GM12878 (cell line): Measurements from ENCODE around the gene EYA2. TPM values are rescaled to one million over a fixed set of nuclear protein-coding genes. Genes with fewer than 3 reads are reported as not detected.

ENCODE experiments used
- ATAC-seq: fragments of 200-7000 bp; cut with Tn5 transposase; 3 replicates; pipeline ENCODE4 v1.9.1; 2020; ENCODE audit warnings: mild to moderate bottlenecking, moderate library complexity
- BruUV-seq: library from RNA; stranded (reverse); fragments of 400-500 nt; replicated peaks from 2 replicates; lab custom pipeline; 2021; lab: Mats Ljungman, UMichigan
- CTCF ChIA-PET: fragments of 300-600 bp; sonication (Branson Sonifier 250); formaldehyde crosslinking; extraction: SDS; loops from one replicate; lab custom pipeline; 2021; ENCODE audit warnings: inconsistent platforms; lab: Yijun Ruan, JAX
- POLR2A ChIA-PET: fragments of 350-600 bp; formaldehyde crosslinking; extraction: SDS; loops from one replicate; lab custom pipeline; 2021; ENCODE audit warnings: inconsistent platforms; lab: Charles Lee
- RAD21 ChIA-PET: fragments of 300-600 bp; sonication (Branson Sonifier 250); formaldehyde crosslinking; loops from one replicate; lab custom pipeline; 2023; ENCODE audit warnings: antibody characterized with exemption; ENCODE audit not compliant: unreplicated experiment; lab: Charles Lee
- SMC1A ChIA-PET: fragments of 300-600 bp; sonication (Branson Sonifier 250); formaldehyde crosslinking; loops from one replicate; lab custom pipeline; 2023; ENCODE audit not compliant: unreplicated experiment, uncharacterized antibody; lab: Charles Lee
- DNase-seq: peaks from one replicate; pipeline ENCODE4 v3.0.0-alpha.2; 2011; ENCODE audit warnings: low read depth, low spot score
- FAIRE-seq: peaks from 3 replicates; lab custom pipeline; 2011; peaks lifted over from hg19 to GRCh38; lab: Jason Lieb, UNC
- H2AFZ ChIP-seq: 2 replicates; pipeline ENCODE4 v1.6.0; 2011; ENCODE audit warnings: low read depth, low read length, control low read depth; ENCODE audit not compliant: control insufficient read depth
- H3K27ac ChIP-seq: 2 replicates; pipeline ENCODE4 v1.5.1; 2011; ENCODE audit warnings: control low read depth; ENCODE audit not compliant: control insufficient read depth, insufficient read depth
- H3K27me3 ChIP-seq, 2 experiments: replicated peaks in 1 of 2; 2 replicates each; pipeline versions ENCODE4 v1.6.0 to v1.6.1; 2011; ENCODE audit warnings: low read length in 1 of 2; ENCODE audit not compliant: control insufficient read depth in 2 of 2, insufficient read depth in 2 of 2
- H3K36me3 ChIP-seq, 2 experiments: 2 replicates each; pipeline ENCODE4 v1.5.1; 2011; ENCODE audit warnings: low read length in 1 of 2; ENCODE audit not compliant: control insufficient read depth in 2 of 2, insufficient read depth in 2 of 2
- H3K4me1 ChIP-seq: 2 replicates; pipeline ENCODE4 v1.6.1; 2011; ENCODE audit warnings: mild to moderate bottlenecking, low read length, moderate library complexity, mixed read lengths; ENCODE audit not compliant: control insufficient read depth, insufficient read depth
- H3K4me2 ChIP-seq: 2 replicates; pipeline ENCODE4 v1.6.0; 2011; ENCODE audit warnings: control low read depth; ENCODE audit not compliant: control insufficient read depth, insufficient read depth
- H3K4me3 ChIP-seq: fragments of 200-600 bp; sonication (generic); 2 replicates; pipeline ENCODE4 v1.5.1; 2016
- H3K79me2 ChIP-seq: 2 replicates; pipeline ENCODE4 v1.6.0; 2011; ENCODE audit warnings: low read length; ENCODE audit not compliant: control insufficient read depth, insufficient read depth
- H3K9ac ChIP-seq: 2 replicates; pipeline ENCODE4 v1.8.0; 2011; ENCODE audit warnings: low read length, control low read depth, mixed read lengths; ENCODE audit not compliant: control insufficient read depth, insufficient read depth
- H3K9me3 ChIP-seq: replicated peaks from 3 replicates; pipeline ENCODE4 v1.5.1; 2011; ENCODE audit warnings: mild to moderate bottlenecking, low read length; ENCODE audit not compliant: control insufficient read depth, insufficient read depth
- H4K20me1 ChIP-seq: 2 replicates; pipeline ENCODE4 v1.6.0; 2011; ENCODE audit not compliant: control insufficient read depth, insufficient read depth
- CHD1 ChIP-seq: IDR thresholded peaks from 2 replicates; pipeline ENCODE4 v1.6.1; 2012; ENCODE audit warnings: low read depth, low read length, improper control_type of control experiment
- HDAC6 ChIP-seq: fragments of 200-600 bp; sonication (generic); IDR thresholded peaks from one replicate; pipeline ENCODE4 v1.8.0; 2017; ENCODE audit warnings: antibody characterized with exemption; ENCODE audit not compliant: unreplicated experiment
- KDM1A ChIP-seq: fragments of 200-600 bp; sonication (generic); IDR thresholded peaks from 2 replicates; pipeline ENCODE4 v1.6.1; 2016; ENCODE audit warnings: borderline replicate concordance
- NFYB ChIP-seq: IDR thresholded peaks from 2 replicates; pipeline ENCODE4 v1.6.1; 2011; ENCODE audit warnings: low read depth, mild to moderate bottlenecking, low read length, improper control_type of control experiment, moderate library complexity; ENCODE audit not compliant: insufficient read depth
- RUNX3 ChIP-seq: IDR thresholded peaks from 2 replicates; pipeline ENCODE4 v1.6.1; 2012; ENCODE audit warnings: low read length, inconsistent platforms
- ZNF384 ChIP-seq: IDR thresholded peaks from 2 replicates; pipeline ENCODE4 v1.6.1; 2012; ENCODE audit warnings: low read depth, mild to moderate bottlenecking, low read length, improper control_type of control experiment, borderline replicate concordance
- WGBS: methylation state at CpG from one replicate; pipeline ENCODE4 v1.1.6; 2016; ENCODE audit warnings: low lambda C conversion rate; ENCODE audit not compliant: insufficient replicate concordance, insufficient coverage; ENCODE audit errors: missing lambda C conversion rate; 5-methylcytosine and 5-hydroxymethylcytosine counted together
- in situ Hi-C: fragments of 300-500 bp; cut with MboI; formaldehyde crosslinking; loops from 9 replicates; pipeline ENCODE4 v1.14.3; 2018; ENCODE audit warnings: mixed read lengths
- intact Hi-C: fragments of 100-400 bp; cut with micrococcal nuclease; formaldehyde crosslinking; loops from one replicate; pipeline ENCODE4 v1.14.2; 2022; ENCODE audit not compliant: unreplicated experiment
- polyA plus RNA-seq, 11 experiments: library from polyadenylated mRNA; depleted of rRNA in 4 of 11; unstranded in 6 of 11; stranded (reverse) in 5 of 11; fragments of >200 nt; fragmentation: Nextera tagmentation in 4 of 11; fragmentation: Illumina TruSeq in 1 of 11; extraction: Ambion mirVana in 4 of 11; extraction: Trizol in 1 of 11; gene quantifications; 1 replicate in 1 of 11; 2 replicates in 10 of 11; pipeline versions ENCODE4 v1.2.1 to v1.2.3, GENCODE V29; 2011 to 2016; ENCODE audit warnings: inconsistent platforms in 2 of 11, missing spikeins in 2 of 11, low read depth in 1 of 11
- total RNA-seq, 4 experiments: library from RNA; depleted of rRNA in 3 of 4; stranded (reverse); fragments of >200 nt in 3 of 4; fragmentation: Illumina TruSeq in 1 of 4; extraction: Trizol in 1 of 4; gene quantifications; 2 replicates each; pipeline versions ENCODE4 v1.2.1 to v1.2.3, GENCODE V29; 2013 to 2021
- TF ChIP-seq, protein P1 (sequence below): fragments of 450-650 bp; IDR thresholded peaks from 2 replicates; pipeline ENCODE4 v1.6.1; 2017; ENCODE audit warnings: antibody characterized with exemption, mild to moderate bottlenecking, moderate library complexity
- TF ChIP-seq, protein P2 (sequence below): IDR thresholded peaks from 2 replicates; pipeline ENCODE4 v1.6.1; 2011; ENCODE audit warnings: borderline replicate concordance, low read depth, mild to moderate bottlenecking, moderate library complexity, mixed read lengths, low read length; ENCODE audit not compliant: insufficient read depth; ENCODE audit errors: extremely low read length
- TF ChIP-seq, protein P3 (sequence below): IDR thresholded peaks from 2 replicates; pipeline ENCODE4 v1.6.1; 2011; ENCODE audit warnings: borderline replicate concordance, low read depth, mild to moderate bottlenecking, moderate library complexity, low read length; ENCODE audit not compliant: insufficient read depth, poor library complexity, severe bottlenecking
- TF ChIP-seq, protein P4 (sequence below): fragments of 450-650 bp; IDR thresholded peaks from 2 replicates; pipeline ENCODE4 v1.6.1; 2016; ENCODE audit warnings: mild to moderate bottlenecking
- TF ChIP-seq, protein P5 (sequence below): fragments of 450-650 bp; IDR thresholded peaks from 2 replicates; pipeline ENCODE4 v1.6.1; 2017; ENCODE audit warnings: borderline replicate concordance

Gene EYA2
- total and polyA plus RNA-seq, 10 of the 15 experiments (the other 5 are each of a cell fraction or from before 2014, with no cell fraction given), result 0.20 TPM; not detected in 9

DNA sequence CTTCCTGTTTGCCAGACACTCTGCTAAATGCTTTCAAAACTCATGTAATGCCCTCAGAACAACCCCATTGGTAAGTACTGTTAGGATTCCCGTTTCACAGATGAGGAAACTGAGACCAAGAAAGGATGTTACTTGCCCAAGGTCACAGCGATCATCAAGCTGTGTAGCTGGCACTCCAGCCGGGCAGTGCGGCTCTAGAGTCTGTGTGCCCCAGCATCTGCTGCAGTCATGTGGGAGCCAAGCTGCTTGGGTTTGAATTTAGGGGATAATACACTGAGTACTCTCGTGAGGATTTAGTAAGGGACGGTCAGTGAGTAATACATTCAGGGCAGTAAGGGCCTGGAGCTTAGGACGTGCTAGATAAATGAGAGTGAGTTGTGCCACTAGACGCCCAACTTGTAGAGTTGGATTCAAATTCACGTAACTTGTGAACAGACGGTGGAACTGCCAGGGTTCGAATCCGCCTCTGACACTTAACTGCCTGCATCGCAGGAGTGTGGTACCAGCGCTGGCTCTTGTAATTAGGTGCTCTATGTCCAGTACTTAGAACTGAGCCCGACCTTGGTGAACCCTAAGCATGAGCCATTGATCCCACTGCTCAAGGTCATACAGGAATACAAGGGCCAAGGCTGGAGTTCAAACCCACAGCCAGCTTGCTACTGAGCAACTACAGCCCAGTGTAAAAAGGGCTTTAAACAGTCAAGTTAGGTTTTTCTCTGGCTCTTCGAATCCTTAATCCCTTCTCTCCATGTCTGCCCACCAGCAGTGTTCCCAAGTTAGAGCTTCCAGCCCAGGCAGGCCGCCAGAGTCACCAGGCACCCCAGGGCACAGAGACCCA lies 70.2 kb downstream of the EYA2 start (continued):
- TF ChIP-seq HDAC6, result no peak
- TF ChIP-seq, protein P1, sequence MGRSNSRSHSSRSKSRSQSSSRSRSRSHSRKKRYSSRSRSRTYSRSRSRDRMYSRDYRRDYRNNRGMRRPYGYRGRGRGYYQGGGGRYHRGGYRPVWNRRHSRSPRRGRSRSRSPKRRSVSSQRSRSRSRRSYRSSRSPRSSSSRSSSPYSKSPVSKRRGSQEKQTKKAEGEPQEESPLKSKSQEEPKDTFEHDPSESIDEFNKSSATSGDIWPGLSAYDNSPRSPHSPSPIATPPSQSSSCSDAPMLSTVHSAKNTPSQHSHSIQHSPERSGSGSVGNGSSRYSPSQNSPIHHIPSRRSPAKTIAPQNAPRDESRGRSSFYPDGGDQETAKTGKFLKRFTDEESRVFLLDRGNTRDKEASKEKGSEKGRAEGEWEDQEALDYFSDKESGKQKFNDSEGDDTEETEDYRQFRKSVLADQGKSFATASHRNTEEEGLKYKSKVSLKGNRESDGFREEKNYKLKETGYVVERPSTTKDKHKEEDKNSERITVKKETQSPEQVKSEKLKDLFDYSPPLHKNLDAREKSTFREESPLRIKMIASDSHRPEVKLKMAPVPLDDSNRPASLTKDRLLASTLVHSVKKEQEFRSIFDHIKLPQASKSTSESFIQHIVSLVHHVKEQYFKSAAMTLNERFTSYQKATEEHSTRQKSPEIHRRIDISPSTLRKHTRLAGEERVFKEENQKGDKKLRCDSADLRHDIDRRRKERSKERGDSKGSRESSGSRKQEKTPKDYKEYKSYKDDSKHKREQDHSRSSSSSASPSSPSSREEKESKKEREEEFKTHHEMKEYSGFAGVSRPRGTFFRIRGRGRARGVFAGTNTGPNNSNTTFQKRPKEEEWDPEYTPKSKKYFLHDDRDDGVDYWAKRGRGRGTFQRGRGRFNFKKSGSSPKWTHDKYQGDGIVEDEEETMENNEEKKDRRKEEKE, result no peak

DNA sequence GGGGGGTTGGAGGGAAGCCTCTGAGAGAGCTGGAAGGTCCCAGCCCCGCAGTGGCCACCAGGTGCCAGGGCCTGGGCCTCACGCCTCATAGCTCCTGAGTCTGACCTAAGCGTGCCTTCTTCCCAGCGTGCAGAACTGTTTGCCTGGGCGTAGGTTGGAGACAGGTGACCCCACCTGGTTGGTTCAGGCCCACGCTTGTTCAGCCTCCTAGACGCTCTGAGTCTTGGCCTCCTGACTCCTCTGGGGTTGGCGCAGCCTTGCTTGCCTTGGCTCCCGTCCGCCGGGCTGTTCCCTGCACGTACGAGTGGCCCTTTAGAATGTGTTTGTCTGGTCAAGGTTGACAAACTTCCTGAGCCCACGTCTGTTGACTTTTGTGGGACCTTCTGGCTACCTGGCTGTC lies 70.8 kb downstream of the EYA2 start:
- Histone ChIP-seq H3K79me2 (no peaks in the 10 kb centered on the region), H2AFZ (no peak overlapping the region), H3K9me3 (no peaks in the 10 kb centered on the region), H3K4me2 (no peak overlapping the region), H3K9ac (no peak overlapping the region), H3K4me3 (no peak overlapping the region), H3K27me3 (no peaks in the 10 kb centered on the region; a peak in 1 of 4 replicates), H3K4me1 (no peaks in the 10 kb centered on the region), H4K20me1 (no peaks in the 10 kb centered on the region), H3K27ac (no peak overlapping the region), H3K36me3 (no peaks in the 10 kb centered on the region)
- no peak for DNase-seq
- in situ Hi-C loops, result no loop called here
- ATAC-seq, result no peak
- ChIA-PET SMC1A (no interaction called here), CTCF (no interaction called here), POLR2A (interaction anchor here (0.6 kb wide), 1 partner anchor 395 kb away, joined by 3 read pairs; no protein-coding TSS in a partner anchor), RAD21 (no interaction called here)
- WGBS, result 72% methylated on average over 14 of the region's 14 CpGs
- no TSS peak for BruUV-seq
- FAIRE-seq, result no peak
- TF ChIP-seq RUNX3 (no peak), CHD1 (no peak), ZNF384 (no peak), KDM1A (no peak), NFYB (no peak)
- TF ChIP-seq, protein P2, sequence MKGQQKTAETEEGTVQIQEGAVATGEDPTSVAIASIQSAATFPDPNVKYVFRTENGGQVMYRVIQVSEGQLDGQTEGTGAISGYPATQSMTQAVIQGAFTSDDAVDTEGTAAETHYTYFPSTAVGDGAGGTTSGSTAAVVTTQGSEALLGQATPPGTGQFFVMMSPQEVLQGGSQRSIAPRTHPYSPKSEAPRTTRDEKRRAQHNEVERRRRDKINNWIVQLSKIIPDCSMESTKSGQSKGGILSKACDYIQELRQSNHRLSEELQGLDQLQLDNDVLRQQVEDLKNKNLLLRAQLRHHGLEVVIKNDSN, result no peak
- TF ChIP-seq, protein P3, sequence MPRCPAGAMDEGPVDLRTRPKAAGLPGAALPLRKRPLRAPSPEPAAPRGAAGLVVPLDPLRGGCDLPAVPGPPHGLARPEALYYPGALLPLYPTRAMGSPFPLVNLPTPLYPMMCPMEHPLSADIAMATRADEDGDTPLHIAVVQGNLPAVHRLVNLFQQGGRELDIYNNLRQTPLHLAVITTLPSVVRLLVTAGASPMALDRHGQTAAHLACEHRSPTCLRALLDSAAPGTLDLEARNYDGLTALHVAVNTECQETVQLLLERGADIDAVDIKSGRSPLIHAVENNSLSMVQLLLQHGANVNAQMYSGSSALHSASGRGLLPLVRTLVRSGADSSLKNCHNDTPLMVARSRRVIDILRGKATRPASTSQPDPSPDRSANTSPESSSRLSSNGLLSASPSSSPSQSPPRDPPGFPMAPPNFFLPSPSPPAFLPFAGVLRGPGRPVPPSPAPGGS, result no peak
- TF ChIP-seq, protein P4, sequence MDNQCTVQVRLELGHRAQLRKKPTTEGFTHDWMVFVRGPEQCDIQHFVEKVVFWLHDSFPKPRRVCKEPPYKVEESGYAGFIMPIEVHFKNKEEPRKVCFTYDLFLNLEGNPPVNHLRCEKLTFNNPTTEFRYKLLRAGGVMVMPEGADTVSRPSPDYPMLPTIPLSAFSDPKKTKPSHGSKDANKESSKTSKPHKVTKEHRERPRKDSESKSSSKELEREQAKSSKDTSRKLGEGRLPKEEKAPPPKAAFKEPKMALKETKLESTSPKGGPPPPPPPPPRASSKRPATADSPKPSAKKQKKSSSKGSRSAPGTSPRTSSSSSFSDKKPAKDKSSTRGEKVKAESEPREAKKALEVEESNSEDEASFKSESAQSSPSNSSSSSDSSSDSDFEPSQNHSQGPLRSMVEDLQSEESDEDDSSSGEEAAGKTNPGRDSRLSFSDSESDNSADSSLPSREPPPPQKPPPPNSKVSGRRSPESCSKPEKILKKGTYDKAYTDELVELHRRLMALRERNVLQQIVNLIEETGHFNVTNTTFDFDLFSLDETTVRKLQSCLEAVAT, result no peak
- TF ChIP-seq, protein P5, sequence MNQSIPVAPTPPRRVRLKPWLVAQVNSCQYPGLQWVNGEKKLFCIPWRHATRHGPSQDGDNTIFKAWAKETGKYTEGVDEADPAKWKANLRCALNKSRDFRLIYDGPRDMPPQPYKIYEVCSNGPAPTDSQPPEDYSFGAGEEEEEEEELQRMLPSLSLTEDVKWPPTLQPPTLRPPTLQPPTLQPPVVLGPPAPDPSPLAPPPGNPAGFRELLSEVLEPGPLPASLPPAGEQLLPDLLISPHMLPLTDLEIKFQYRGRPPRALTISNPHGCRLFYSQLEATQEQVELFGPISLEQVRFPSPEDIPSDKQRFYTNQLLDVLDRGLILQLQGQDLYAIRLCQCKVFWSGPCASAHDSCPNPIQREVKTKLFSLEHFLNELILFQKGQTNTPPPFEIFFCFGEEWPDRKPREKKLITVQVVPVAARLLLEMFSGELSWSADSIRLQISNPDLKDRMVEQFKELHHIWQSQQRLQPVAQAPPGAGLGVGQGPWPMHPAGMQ, result no peak
- intact Hi-C loops, result no loop called here
